Breast epithelium (tissue), 4 donors: ENCODE results near the gene PTPN4. TPM values are rescaled to one million over a fixed set of nuclear protein-coding genes. Genes with fewer than 3 reads are reported as not detected.

Experiments
- DNase-seq, 2 donors: peaks; one replicate each; pipeline ENCODE4 v3.0.0-alpha.2; 2019; ENCODE audit warnings: low spot score in 2 of 2
- H3K27ac ChIP-seq, 2 donors: fragments of 200-600 bp; sonication (generic) in 1 of 2; one replicate each; pipeline ENCODE4 v1.5.1; 2016 to 2019; ENCODE audit warnings: mild to moderate bottlenecking in 1 of 2
- H3K27me3 ChIP-seq, 2 donors: fragments of 200-600 bp; sonication (generic) in 1 of 2; one replicate each; pipeline versions ENCODE4 v1.5.1 to v1.6.0; 2017 to 2019; ENCODE audit warnings: control low read depth in 1 of 2, mild to moderate bottlenecking in 1 of 2
- H3K36me3 ChIP-seq: fragments of 200-600 bp; one replicate; pipeline ENCODE4 v1.5.1; 2019
- H3K4me1 ChIP-seq, 2 donors: fragments of 200-600 bp; sonication (generic); one replicate each; pipeline ENCODE4 v1.5.1; 2016 to 2019; ENCODE audit warnings: control low read depth in 1 of 2
- H3K4me3 ChIP-seq, 3 donors: fragments of 200-600 bp; sonication (generic); 1 replicate in 2 of 3; 2 replicates in 1 of 3; pipeline ENCODE4 v1.5.1; 2016 to 2019; ENCODE audit warnings: mild to moderate bottlenecking in 3 of 3, moderate library complexity in 2 of 3
- H3K9me3 ChIP-seq, 2 donors: fragments of 200-600 bp; sonication (generic) in 1 of 2; one replicate each; pipeline ENCODE4 v1.5.1; 2016 to 2019; ENCODE audit warnings: control low read depth in 1 of 2
- POLR2A ChIP-seq: fragments of 450-650 bp; IDR thresholded peaks from one replicate; pipeline ENCODE4 v1.6.1; 2016; ENCODE audit warnings: antibody characterized with exemption, mild to moderate bottlenecking, moderate library complexity
- POLR2AphosphoS5 ChIP-seq, 3 donors: sonication (generic); formaldehyde crosslinking; IDR thresholded peaks; one replicate each; pipeline ENCODE4 v1.6.1; 2017; ENCODE audit warnings: antibody characterized with exemption in 3 of 3
- intact Hi-C: fragments of 100-400 bp; cut with DNase I; formaldehyde crosslinking; loops from one replicate; pipeline ENCODE4 v1.15.1; 2023; ENCODE audit warnings: low total_unique reads
- total RNA-seq, 3 donors: library from RNA; depleted of rRNA; stranded (reverse); fragments of >200 nt; gene quantifications; one replicate each; pipeline ENCODE4 v1.1.0, GENCODE V29; 2016
- TF ChIP-seq, protein P1 (sequence below), 3 donors: fragments of 450-650 bp; IDR thresholded peaks; one replicate each; pipeline ENCODE4 v1.5.1; 2016 to 2017; ENCODE audit warnings: antibody characterized with exemption in 3 of 3, mild to moderate bottlenecking in 3 of 3, moderate library complexity in 3 of 3

PTPN4 gene
- total RNA-seq, 3 donors from 2014 or later = 29.1 to 49.6 (median 38.7) TPM

DNA sequence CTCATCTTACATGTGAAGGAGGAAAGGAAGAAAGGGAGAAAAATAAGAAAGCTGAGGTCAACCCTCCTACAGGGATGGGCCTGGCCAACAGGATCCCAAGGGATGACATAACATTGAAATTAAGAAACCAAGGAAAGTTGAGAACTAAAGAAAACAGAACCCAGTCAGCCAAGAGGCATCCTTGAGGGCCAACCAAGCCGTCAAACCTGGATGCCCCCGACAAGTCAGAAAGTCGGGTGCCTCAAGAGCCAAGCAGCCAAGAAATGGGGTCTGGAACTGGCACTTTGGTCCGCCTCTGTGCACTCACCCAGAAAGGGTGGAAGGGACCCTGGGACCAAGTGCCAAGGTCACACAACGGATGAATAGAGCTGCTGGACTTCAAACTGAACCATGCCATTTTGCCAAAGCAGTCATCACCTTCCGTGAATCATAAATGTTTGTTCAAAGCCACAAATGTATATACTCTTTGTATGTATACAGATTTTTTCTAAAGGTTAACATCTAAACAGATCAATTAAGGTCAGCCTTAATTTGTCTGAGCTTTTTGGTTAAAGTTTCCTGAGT is 27.0 kb upstream of the PTPN4 start:
- no peak for DNase-seq
- Histone ChIP-seq H3K4me3 (no peak overlapping the region), H3K27ac (no peak overlapping the region), H3K36me3 (no peaks in the 10 kb centered on the region), H3K9me3 (no peaks in the 10 kb centered on the region), H3K27me3 (no peaks in the 10 kb centered on the region), H3K4me1 (no peaks in the 10 kb centered on the region)
- no peak for TF ChIP-seq POLR2AphosphoS5 (IDR thresholded peaks at IDR 0.05)
- TF ChIP-seq, protein P1, sequence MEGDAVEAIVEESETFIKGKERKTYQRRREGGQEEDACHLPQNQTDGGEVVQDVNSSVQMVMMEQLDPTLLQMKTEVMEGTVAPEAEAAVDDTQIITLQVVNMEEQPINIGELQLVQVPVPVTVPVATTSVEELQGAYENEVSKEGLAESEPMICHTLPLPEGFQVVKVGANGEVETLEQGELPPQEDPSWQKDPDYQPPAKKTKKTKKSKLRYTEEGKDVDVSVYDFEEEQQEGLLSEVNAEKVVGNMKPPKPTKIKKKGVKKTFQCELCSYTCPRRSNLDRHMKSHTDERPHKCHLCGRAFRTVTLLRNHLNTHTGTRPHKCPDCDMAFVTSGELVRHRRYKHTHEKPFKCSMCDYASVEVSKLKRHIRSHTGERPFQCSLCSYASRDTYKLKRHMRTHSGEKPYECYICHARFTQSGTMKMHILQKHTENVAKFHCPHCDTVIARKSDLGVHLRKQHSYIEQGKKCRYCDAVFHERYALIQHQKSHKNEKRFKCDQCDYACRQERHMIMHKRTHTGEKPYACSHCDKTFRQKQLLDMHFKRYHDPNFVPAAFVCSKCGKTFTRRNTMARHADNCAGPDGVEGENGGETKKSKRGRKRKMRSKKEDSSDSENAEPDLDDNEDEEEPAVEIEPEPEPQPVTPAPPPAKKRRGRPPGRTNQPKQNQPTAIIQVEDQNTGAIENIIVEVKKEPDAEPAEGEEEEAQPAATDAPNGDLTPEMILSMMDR (IDR thresholded peaks at IDR 0.05) = no peak
- no peak for TF ChIP-seq POLR2A
- intact Hi-C loops = no loop called here

DNA sequence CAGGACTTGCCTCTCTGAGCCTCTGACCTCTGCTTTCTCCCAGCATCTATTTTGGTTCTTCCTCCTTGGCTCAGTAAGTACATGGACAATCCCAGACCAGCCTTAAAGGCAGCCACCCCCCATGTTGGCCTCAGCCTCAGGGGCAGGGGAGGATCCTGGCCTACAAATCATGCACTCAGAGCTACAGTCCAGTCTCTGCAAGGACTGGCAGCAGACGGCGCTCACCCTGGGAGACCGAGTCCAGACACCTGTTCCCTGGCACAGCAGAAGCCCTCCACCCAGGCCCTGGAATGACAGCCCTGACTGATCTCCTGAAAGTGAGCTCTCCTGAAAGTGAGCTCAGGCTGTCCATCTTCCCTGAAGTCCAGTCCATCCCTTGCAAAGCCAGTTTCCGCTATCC is 25.7 kb upstream of the PTPN4 start:
- no peak for DNase-seq
- no peak overlapping the region for H3K27ac ChIP-seq
- no peaks in the 10 kb centered on the region for H3K4me1 ChIP-seq
- H3K27me3 ChIP-seq = no peaks in the 10 kb centered on the region
- TF ChIP-seq POLR2A = no peak
- TF ChIP-seq, protein P1 (IDR thresholded peaks at IDR 0.05) = no peak
- no peak for TF ChIP-seq POLR2AphosphoS5 (IDR thresholded peaks at IDR 0.05)
- intact Hi-C loops = no loop called here
- H3K4me3 ChIP-seq = no peak overlapping the region
- no peaks in the 10 kb centered on the region for H3K9me3 ChIP-seq
- no peaks in the 10 kb centered on the region for H3K36me3 ChIP-seq

DNA sequence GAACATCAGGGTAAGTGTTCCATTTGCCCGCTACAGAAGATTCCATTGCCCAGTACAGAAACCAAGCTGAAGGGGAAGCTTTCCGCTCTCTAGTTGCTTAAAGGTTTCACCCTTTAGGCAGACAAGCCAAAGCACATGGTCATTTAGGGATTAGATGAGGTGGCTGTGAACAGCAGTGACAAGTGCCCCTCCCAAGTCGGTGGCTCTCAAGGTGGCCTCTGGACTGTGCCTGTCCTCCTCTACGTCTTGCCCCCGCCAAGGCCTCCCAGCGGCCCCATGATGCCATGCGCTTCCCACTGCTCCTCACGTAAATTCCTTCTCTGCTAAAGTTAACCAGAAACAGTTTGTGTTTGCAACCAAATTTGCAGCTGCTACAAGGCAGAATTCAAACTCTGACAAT is 24.2 kb upstream of the PTPN4 start:
- Histone ChIP-seq H3K4me1 (no peaks in the 10 kb centered on the region), H3K27me3 (no peaks in the 10 kb centered on the region), H3K36me3 (no peaks in the 10 kb centered on the region), H3K27ac (no peak overlapping the region), H3K4me3 (no peak overlapping the region), H3K9me3 (no peaks in the 10 kb centered on the region)
- TF ChIP-seq, protein P1 (IDR thresholded peaks at IDR 0.05) = no peak
- TF ChIP-seq POLR2AphosphoS5 (IDR thresholded peaks at IDR 0.05) (no peak), POLR2A (no peak)
- intact Hi-C loops = no loop called here
- DNase-seq = no peak

DNA sequence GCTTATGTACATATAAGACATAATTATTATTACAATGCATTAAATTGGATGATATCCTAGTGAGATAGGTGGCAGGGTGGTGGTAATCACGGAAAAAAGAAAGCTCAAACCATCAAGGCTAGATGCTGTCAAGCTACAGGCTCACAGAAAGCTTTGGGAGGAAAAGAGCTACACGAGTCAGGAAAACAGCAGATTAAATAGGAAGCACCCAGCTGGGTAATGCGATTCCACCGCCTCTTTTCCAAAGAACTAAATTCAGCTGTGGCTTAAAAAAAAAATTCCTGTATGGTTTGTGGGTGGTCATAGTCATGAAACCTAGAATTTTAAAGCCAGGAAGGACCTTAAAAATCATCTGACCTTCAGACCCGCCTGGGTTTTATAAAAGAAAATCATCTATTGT is 23.7 kb upstream of the PTPN4 start:
- no peaks in the 10 kb centered on the region for H3K36me3 ChIP-seq
- no peak overlapping the region for H3K27ac ChIP-seq
- TF ChIP-seq POLR2AphosphoS5 (IDR thresholded peaks at IDR 0.05) (no peak), POLR2A (no peak)
- TF ChIP-seq, protein P1 (IDR thresholded peaks at IDR 0.05) = no peak
- H3K9me3 ChIP-seq = no peaks in the 10 kb centered on the region
- H3K27me3 ChIP-seq = no peaks in the 10 kb centered on the region
- intact Hi-C loops = no loop called here
- no peak for DNase-seq
- no peaks in the 10 kb centered on the region for H3K4me1 ChIP-seq
- H3K4me3 ChIP-seq = no peak overlapping the region

DNA sequence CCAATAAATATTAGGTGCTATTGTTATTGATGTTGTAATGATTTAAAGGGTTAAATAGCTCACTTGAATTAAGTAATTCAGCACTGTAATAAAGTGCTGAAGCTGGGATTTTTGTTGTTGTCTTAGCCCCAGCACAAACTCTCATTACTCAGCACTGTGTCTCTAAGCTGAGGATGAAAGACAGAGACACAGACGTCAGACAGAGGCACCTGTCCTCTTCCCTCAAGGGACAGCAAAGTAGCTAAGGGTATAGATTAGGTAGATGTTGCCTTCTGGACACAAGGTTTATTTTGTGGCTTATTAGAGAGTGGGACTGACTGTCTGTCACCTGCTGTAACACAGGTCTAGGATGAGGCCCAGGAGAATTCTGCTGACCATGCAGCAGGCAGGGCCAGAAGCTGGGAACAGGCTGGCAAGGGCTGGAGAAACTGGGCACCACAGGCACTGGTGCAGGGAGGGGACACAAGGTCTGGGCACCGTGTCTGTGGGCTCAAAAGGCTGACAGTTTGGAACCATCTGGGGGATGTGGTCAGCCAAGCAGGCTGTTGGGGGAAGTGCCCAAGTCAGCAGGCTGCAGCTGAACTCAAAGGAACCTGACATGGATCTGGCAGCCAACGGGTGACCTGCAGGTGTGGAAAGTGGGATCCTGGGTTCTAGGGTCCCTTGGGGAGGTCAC is 20.0 kb upstream of the PTPN4 start:
- H3K27ac ChIP-seq = no peak overlapping the region
- H3K4me3 ChIP-seq = no peak overlapping the region
- no peak for TF ChIP-seq POLR2AphosphoS5 (IDR thresholded peaks at IDR 0.05)
- TF ChIP-seq POLR2A = no peak
- TF ChIP-seq, protein P1 (IDR thresholded peaks at IDR 0.05) = no peak
- DNase-seq = no peak
- H3K9me3 ChIP-seq = no peaks in the 10 kb centered on the region
- H3K4me1 ChIP-seq = no peaks in the 10 kb centered on the region
- H3K36me3 ChIP-seq = no peaks in the 10 kb centered on the region
- no peaks in the 10 kb centered on the region for H3K27me3 ChIP-seq
- intact Hi-C loops = no loop called here
